Smooth muscle cell (in vitro differentiated cells): Measurements from ENCODE around the gene H6PD. TPM values are rescaled to one million over a fixed set of nuclear protein-coding genes. Genes with fewer than 3 reads are reported as not detected.

ENCODE experiments used
- DNase-seq: peaks from one replicate; lab custom pipeline; 2025; ENCODE audit not compliant: unreplicated experiment; lab: John Stamatoyannopoulos, UW
- H2AFZ ChIP-seq: fragments of 200-600 bp; sonication (generic); 2 replicates; pipeline ENCODE4 v1.6.0; 2016; ENCODE audit warnings: antibody characterized with exemption, low read depth, mild to moderate bottlenecking
- H3F3A ChIP-seq: fragments of 200-600 bp; sonication (generic); 2 replicates; pipeline ENCODE4 v1.6.0; 2017; ENCODE audit warnings: antibody characterized with exemption, low read depth
- H3K27ac ChIP-seq: fragments of 200-600 bp; sonication (generic); 2 replicates; pipeline ENCODE4 v1.5.1; 2016; ENCODE audit warnings: low read depth, mild to moderate bottlenecking
- H3K27me3 ChIP-seq: fragments of 200-600 bp; sonication (generic); 2 replicates; pipeline ENCODE4 v1.6.1; 2016; ENCODE audit warnings: low read depth, mild to moderate bottlenecking
- H3K36me3 ChIP-seq: fragments of 200-600 bp; sonication (generic); 2 replicates; pipeline ENCODE4 v1.5.1; 2016; ENCODE audit warnings: low read depth
- H3K4me1 ChIP-seq: fragments of 200-600 bp; sonication (generic); 2 replicates; pipeline ENCODE4 v1.5.1; 2016; ENCODE audit warnings: low read depth
- H3K4me2 ChIP-seq: fragments of 200-600 bp; sonication (generic); 2 replicates; pipeline ENCODE4 v1.6.0; 2016; ENCODE audit warnings: mild to moderate bottlenecking
- H3K4me3 ChIP-seq: fragments of 200-600 bp; sonication (generic); 2 replicates; pipeline ENCODE4 v1.5.1; 2016; ENCODE audit warnings: mild to moderate bottlenecking
- H3K79me2 ChIP-seq: fragments of 200-600 bp; sonication (generic); 2 replicates; pipeline ENCODE4 v1.6.0; 2016; ENCODE audit warnings: low read depth, mild to moderate bottlenecking
- H3K9ac ChIP-seq: fragments of 200-600 bp; sonication (generic); 2 replicates; pipeline ENCODE4 v1.6.0; 2016; ENCODE audit warnings: low read depth
- H3K9me3 ChIP-seq: fragments of 200-600 bp; sonication (generic); replicated peaks from 2 replicates; pipeline ENCODE4 v1.5.1; 2016; ENCODE audit warnings: low read depth
- H4K20me1 ChIP-seq: fragments of 200-600 bp; sonication (generic); 2 replicates; pipeline ENCODE4 v1.6.0; 2016; ENCODE audit warnings: low read depth
- CTCF ChIP-seq: fragments of 200-600 bp; sonication (generic); IDR thresholded peaks from 2 replicates; pipeline ENCODE4 v1.5.1; 2017; ENCODE audit warnings: borderline replicate concordance, mild to moderate bottlenecking, antibody characterized with exemption; ENCODE audit not compliant: insufficient read depth, poor library complexity, severe bottlenecking
- WGBS: methylation state at CpG from one replicate; pipeline ENCODE4 v1.1.7; 2016; ENCODE audit warnings: low lambda C conversion rate; 5-methylcytosine and 5-hydroxymethylcytosine counted together
- polyA plus RNA-seq: library from polyadenylated mRNA; unstranded; fragments of >200 nt; fragmentation: Nextera tagmentation; extraction: Ambion mirVana; gene quantifications from 2 replicates; pipeline ENCODE4 v1.2.1, GENCODE V29; 2016
- total RNA-seq: library from RNA; depleted of rRNA; stranded (reverse); fragments of >200 nt; gene quantifications from 2 replicates; pipeline ENCODE4 v1.2.3, GENCODE V29; 2014

H6PD gene
- total and polyA plus RNA-seq, 2 experiments from 2014 or later: 15.1 to 15.3 TPM

- no peak for DNase-seq
Observed at GRCh38 chr1:9311479-9311878, 76.9 kb downstream of the H6PD start.

GRCh38 chr1:9312168-9312720 lies 77.7 kb downstream of the H6PD start:
- no peak overlapping the region for H3K9ac ChIP-seq
- H3F3A ChIP-seq: peaks cover 27% of the 10 kb centered on the region
- peaks cover 100% of the 10 kb centered on the region for H4K20me1 ChIP-seq
- H3K79me2 ChIP-seq: peaks cover 97% of the 10 kb centered on the region
- no peaks in the 10 kb centered on the region for H3K36me3 ChIP-seq
- DNase-seq: no peak
- no peak overlapping the region for H2AFZ ChIP-seq
- WGBS: 63% methylated on average over 18 of the region's 18 CpGs
- H3K9me3 ChIP-seq: no peaks in the 10 kb centered on the region
- peak overlapping the region; percentile 85 for H3K27ac ChIP-seq
- peaks cover under 1% of the 10 kb centered on the region for H3K4me1 ChIP-seq
- H3K4me3 ChIP-seq: no peak overlapping the region
- no peak for TF ChIP-seq CTCF
- H3K27me3 ChIP-seq: no peaks in the 10 kb centered on the region
- peak overlapping the region; percentile 62 for H3K4me2 ChIP-seq

More at GRCh38 chr1:9311479-9311878, 76.9 kb downstream of the H6PD start:
- WGBS: 19% methylated on average over 9 of the region's 9 CpGs
- Histone ChIP-seq H3K79me2 (peaks cover 97% of the 10 kb centered on the region), H3K4me2 (peak overlapping the region; percentile 62), H3K4me1 (no peaks in the 10 kb centered on the region), H4K20me1 (peaks cover 100% of the 10 kb centered on the region), H3K4me3 (peak overlapping the region; percentile 5), H3K36me3 (no peaks in the 10 kb centered on the region), H2AFZ (no peak overlapping the region), H3K27me3 (no peaks in the 10 kb centered on the region), H3F3A (peaks cover 26% of the 10 kb centered on the region), H3K9ac (peak overlapping the region; percentile 55), H3K9me3 (no peaks in the 10 kb centered on the region), H3K27ac (peak overlapping the region; percentile 85)
- TF ChIP-seq CTCF: no peak

DNA sequence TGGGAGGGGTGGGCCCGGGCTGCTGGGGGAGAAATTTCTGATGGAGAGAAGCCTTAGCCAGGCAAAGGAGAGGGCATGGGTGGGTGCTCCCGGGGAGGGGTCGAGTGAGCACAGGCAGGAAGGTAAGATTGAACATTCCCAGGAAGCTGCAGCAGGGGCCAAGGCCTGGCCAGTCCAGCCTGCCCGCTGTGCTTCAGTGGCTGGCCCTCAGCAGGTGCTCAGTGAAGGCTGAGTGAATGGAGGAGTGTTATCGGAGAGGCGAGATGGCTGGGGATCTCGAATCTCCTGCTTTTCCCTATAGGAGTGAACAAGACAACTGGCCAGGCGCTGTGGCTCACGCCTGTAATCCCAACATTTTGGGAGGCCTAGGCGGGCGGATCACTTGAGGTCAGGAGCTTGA lies 79.0 kb downstream of the H6PD start:
- Histone ChIP-seq H3K9me3 (no peaks in the 10 kb centered on the region), H3K79me2 (peaks cover 97% of the 10 kb centered on the region), H3K36me3 (no peaks in the 10 kb centered on the region), H3F3A (peaks cover 27% of the 10 kb centered on the region), H4K20me1 (peaks cover 99% of the 10 kb centered on the region), H3K27me3 (no peaks in the 10 kb centered on the region), H3K4me3 (no peak overlapping the region), H2AFZ (no peak overlapping the region), H3K27ac (peak overlapping the region; percentile 92), H3K9ac (no peak overlapping the region), H3K4me1 (peaks cover 12% of the 10 kb centered on the region), H3K4me2 (no peak overlapping the region)
- 97% methylated on average over 11 of the region's 11 CpGs for WGBS
- no peak for TF ChIP-seq CTCF
- DNase-seq: no peak

- no peak for TF ChIP-seq CTCF
- 92% methylated on average over 8 of the region's 8 CpGs for WGBS
- Histone ChIP-seq H3F3A (peaks cover 27% of the 10 kb centered on the region), H3K79me2 (peaks cover 97% of the 10 kb centered on the region), H3K4me3 (no peak overlapping the region), H3K9ac (no peak overlapping the region), H3K4me2 (no peak overlapping the region), H3K4me1 (peaks cover 12% of the 10 kb centered on the region), H3K27ac (peak overlapping the region; percentile 92), H4K20me1 (peaks cover 99% of the 10 kb centered on the region), H3K36me3 (no peaks in the 10 kb centered on the region), H3K9me3 (no peaks in the 10 kb centered on the region), H2AFZ (no peak overlapping the region), H3K27me3 (no peaks in the 10 kb centered on the region)
- DNase-seq: no peak
Observed at GRCh38 chr1:9314111-9314510, 79.5 kb downstream of the H6PD start.
